ENCODE data around the gene WDR87. TPM values are rescaled to one million over a fixed set of nuclear protein-coding genes. Genes with fewer than 3 reads are reported as not detected.
"Not testable (repeated sequence)": the region's sequence is repeated elsewhere in the genome, so short reads cannot be mapped to it uniquely, and the experiment has no call there.

The WDR87 gene
- total and polyA plus RNA-seq, 4 experiments from 2014 or later: not detected

- no peak overlapping the region for H3K27ac ChIP-seq (ENCODE audit: low read depth, low read length)
Observed at GRCh38 chr19:37930416-37930815, 24.0 kb upstream of the WDR87 start.

GRCh38 chr19:37929355-37929923, 23.0 kb upstream of the WDR87 start:
- Mint-ChIP-seq H3K9me3 (peaks cover 0 to 8% (median 2%) of the 10 kb centered on the region in 8 donors), H3K4me3 (no peak overlapping the region), H3K27me3 (no peaks in the 10 kb centered on the region), H3K36me3 (peaks cover 8 to 37% of the 10 kb centered on the region in 2 donors), H3K27ac (no peak overlapping the region), H3K4me1 (peaks cover 7 to 16% (median 10%) of the 10 kb centered on the region in 4 donors)
- H3K4me1 ChIP-seq (ENCODE audit: insufficient read depth, low read length): no peaks in the 10 kb centered on the region
- H3K36me3 ChIP-seq (ENCODE audit: insufficient read depth, low read length): no peaks in the 10 kb centered on the region
- POLR2A ChIA-PET (ENCODE audit: partially characterized antibody): no interaction called here
- no peak overlapping the region for H3K27ac ChIP-seq (ENCODE audit: low read depth, low read length)
- intact Hi-C loops (cut with micrococcal nuclease): no loop called here
- no peaks in the 10 kb centered on the region for H3K27me3 ChIP-seq (ENCODE audit: insufficient read depth, low read length)
- no peaks in the 10 kb centered on the region for H3K9me3 ChIP-seq (ENCODE audit: control insufficient read depth in 1 of 2, low read length in 2 of 2)
- CTCF ChIA-PET (ENCODE audit: partially characterized antibody): no interaction called here
- H3K4me3 ChIP-seq (ENCODE audit: low read length in 2 of 2): no peak overlapping the region
- no peak for DNase-seq

More at GRCh38 chr19:37930416-37930815, 24.0 kb upstream of the WDR87 start:
- Mint-ChIP-seq H3K27ac (peak overlapping the region in 1 of 7 donors; percentile 25), H3K36me3 (peaks cover 8 to 43% of the 10 kb centered on the region in 2 donors), H3K4me1 (peaks cover 5 to 11% (median 9%) of the 10 kb centered on the region in 4 donors), H3K4me3 (no peak overlapping the region), H3K9me3 (peaks cover 0 to 18% (median 7%) of the 10 kb centered on the region in 8 donors), H3K27me3 (no peaks in the 10 kb centered on the region)
- intact Hi-C loops (cut with micrococcal nuclease): no loop called here
- Histone ChIP-seq H3K4me1 (ENCODE audit: insufficient read depth, low read length) (no peaks in the 10 kb centered on the region), H3K4me3 (ENCODE audit: low read length in 2 of 2) (no peak overlapping the region), H3K27me3 (ENCODE audit: insufficient read depth, low read length) (no peaks in the 10 kb centered on the region), H3K36me3 (ENCODE audit: insufficient read depth, low read length) (no peaks in the 10 kb centered on the region), H3K9me3 (ENCODE audit: control insufficient read depth in 1 of 2, low read length in 2 of 2) (no peaks in the 10 kb centered on the region)
- ChIA-PET POLR2A (ENCODE audit: partially characterized antibody) (no interaction called here), CTCF (ENCODE audit: partially characterized antibody) (no interaction called here)
- DNase-seq: no peak

- POLR2A ChIA-PET (ENCODE audit: partially characterized antibody): no interaction called here
- Histone ChIP-seq H3K27ac (ENCODE audit: low read depth, low read length) (no peak overlapping the region), H3K4me1 (ENCODE audit: insufficient read depth, low read length) (no peaks in the 10 kb centered on the region), H3K4me3 (ENCODE audit: low read length in 2 of 2) (no peak overlapping the region), H3K27me3 (ENCODE audit: insufficient read depth, low read length) (no peaks in the 10 kb centered on the region), H3K9me3 (ENCODE audit: control insufficient read depth in 1 of 2, low read length in 2 of 2) (no peaks in the 10 kb centered on the region), H3K36me3 (ENCODE audit: insufficient read depth, low read length) (no peaks in the 10 kb centered on the region)
- Mint-ChIP-seq H3K27ac (peak overlapping the region in 1 of 7 donors; percentile 84), H3K36me3 (peaks cover 12 to 30% of the 10 kb centered on the region in 2 donors), H3K27me3 (no peaks in the 10 kb centered on the region), H3K4me1 (peaks cover 7 to 16% (median 10%) of the 10 kb centered on the region in 4 donors), H3K4me3 (no peak overlapping the region), H3K9me3 (peaks cover 0 to 4% (median 0%) of the 10 kb centered on the region in 8 donors)
- CTCF ChIA-PET (ENCODE audit: partially characterized antibody): interaction anchor here (1.2 kb wide), 1 partner anchor 26 kb away, joined by 5 read pairs; no protein-coding TSS in a partner anchor
- DNase-seq: no peak
- intact Hi-C loops (cut with micrococcal nuclease): no loop called here
Observed at GRCh38 chr19:37928527-37929286, 22.3 kb upstream of the WDR87 start.

- Histone ChIP-seq H3K27me3 (ENCODE audit: insufficient read depth, low read length) (no peaks in the 10 kb centered on the region), H3K9me3 (ENCODE audit: control insufficient read depth in 1 of 2, low read length in 2 of 2) (no peaks in the 10 kb centered on the region), H3K36me3 (ENCODE audit: insufficient read depth, low read length) (no peaks in the 10 kb centered on the region), H3K27ac (ENCODE audit: low read depth, low read length) (no peak overlapping the region), H3K4me3 (ENCODE audit: low read length in 2 of 2) (no peak overlapping the region), H3K4me1 (ENCODE audit: insufficient read depth, low read length) (no peaks in the 10 kb centered on the region)
- Mint-ChIP-seq H3K36me3 (peaks cover 6 to 22% of the 10 kb centered on the region in 2 donors), H3K27me3 (no peaks in the 10 kb centered on the region), H3K9me3 (peaks cover 0 to 2% (median 0%) of the 10 kb centered on the region in 8 donors), H3K4me1 (peaks cover 0 to 14% (median 7%) of the 10 kb centered on the region in 4 donors), H3K4me3 (no peak overlapping the region), H3K27ac (peak overlapping the region in 1 of 7 donors; percentile 71)
- DNase-seq: no peak
- POLR2A ChIA-PET (ENCODE audit: partially characterized antibody): no interaction called here
- intact Hi-C loops (cut with micrococcal nuclease): no loop called here
- CTCF ChIA-PET (ENCODE audit: partially characterized antibody): no interaction called here
Observed at GRCh38 chr19:37926711-37927110, 20.3 kb upstream of the WDR87 start.

GRCh38 chr19:37926255-37926654, 19.9 kb upstream of the WDR87 start:
- H3K9me3 ChIP-seq (ENCODE audit: control insufficient read depth in 1 of 2, low read length in 2 of 2): no peaks in the 10 kb centered on the region
- H3K27ac ChIP-seq (ENCODE audit: low read depth, low read length): no peak overlapping the region
- Mint-ChIP-seq H3K4me1 (peaks cover 0 to 18% (median 7%) of the 10 kb centered on the region in 4 donors), H3K27me3 (no peaks in the 10 kb centered on the region), H3K4me3 (no peak overlapping the region), H3K9me3 (peaks cover 0 to 2% (median 0%) of the 10 kb centered on the region in 8 donors), H3K27ac (peak overlapping the region in 1 of 7 donors; percentile 71), H3K36me3 (peaks cover 7 to 25% of the 10 kb centered on the region in 2 donors)
- ChIA-PET POLR2A (ENCODE audit: partially characterized antibody) (no interaction called here), CTCF (ENCODE audit: partially characterized antibody) (no interaction called here)
- no peaks in the 10 kb centered on the region for H3K36me3 ChIP-seq (ENCODE audit: insufficient read depth, low read length)
- no peak overlapping the region for H3K4me3 ChIP-seq (ENCODE audit: low read length in 2 of 2)
- intact Hi-C loops (cut with micrococcal nuclease): no loop called here
- H3K27me3 ChIP-seq (ENCODE audit: insufficient read depth, low read length): no peaks in the 10 kb centered on the region
- H3K4me1 ChIP-seq (ENCODE audit: insufficient read depth, low read length): no peaks in the 10 kb centered on the region
- DNase-seq: no peak

GRCh38 chr19:37925212-37925611, 18.8 kb upstream of the WDR87 start:
- POLR2A ChIA-PET (ENCODE audit: partially characterized antibody): no interaction called here
- peaks cover 0 to 22% (median 8%) of the 10 kb centered on the region in 4 donors for H3K4me1 Mint-ChIP-seq
- no peak overlapping the region for H3K27ac Mint-ChIP-seq
- CTCF ChIA-PET (ENCODE audit: partially characterized antibody): no interaction called here
- H3K27ac ChIP-seq (ENCODE audit: low read depth, low read length): no peak overlapping the region
- no peak overlapping the region for H3K4me3 ChIP-seq (ENCODE audit: low read length in 2 of 2)
- H3K27me3 ChIP-seq (ENCODE audit: insufficient read depth, low read length): no peaks in the 10 kb centered on the region
- H3K4me1 ChIP-seq (ENCODE audit: insufficient read depth, low read length): no peaks in the 10 kb centered on the region
- H3K9me3 Mint-ChIP-seq: peaks cover 0 to 2% (median 0%) of the 10 kb centered on the region in 8 donors
- no peak overlapping the region for H3K4me3 Mint-ChIP-seq
- DNase-seq: no peak
- intact Hi-C loops (cut with micrococcal nuclease): no loop called here
- H3K36me3 ChIP-seq (ENCODE audit: insufficient read depth, low read length): no peaks in the 10 kb centered on the region
- peaks cover 13 to 29% of the 10 kb centered on the region in 2 donors for H3K36me3 Mint-ChIP-seq
- H3K27me3 Mint-ChIP-seq: no peaks in the 10 kb centered on the region
- no peaks in the 10 kb centered on the region for H3K9me3 ChIP-seq (ENCODE audit: control insufficient read depth in 1 of 2, low read length in 2 of 2)

- POLR2A ChIA-PET (ENCODE audit: partially characterized antibody); H3K36me3 ChIP-seq (ENCODE audit: insufficient read depth, low read length); H3K4me3 Mint-ChIP-seq; H3K4me1 ChIP-seq (ENCODE audit: insufficient read depth, low read length); H3K27ac Mint-ChIP-seq; CTCF ChIA-PET (ENCODE audit: partially characterized antibody); H3K9me3 ChIP-seq (ENCODE audit: control insufficient read depth in 1 of 2, low read length in 2 of 2); H3K4me3 ChIP-seq (ENCODE audit: low read length in 2 of 2); intact Hi-C loops (cut with micrococcal nuclease); H3K9me3 Mint-ChIP-seq; DNase-seq; H3K27ac ChIP-seq (ENCODE audit: low read depth, low read length); H3K27me3 ChIP-seq (ENCODE audit: insufficient read depth, low read length); H3K27me3 Mint-ChIP-seq: not testable (repeated sequence)
- Mint-ChIP-seq H3K36me3 (peaks cover 14 to 29% of the 10 kb centered on the region in 2 donors), H3K4me1 (peaks cover 0 to 22% (median 8%) of the 10 kb centered on the region in 4 donors)
Observed at GRCh38 chr19:37924573-37924972, 18.2 kb upstream of the WDR87 start.

Data from CD4-positive, alpha-beta memory T cell (primary cell).